GM19463 (cell line): Measurements from ENCODE around the gene PDE8B.

Experiments
- ATAC-seq: cut with Tn5 transposase; IDR thresholded peaks from one replicate; pipeline ENCODE4 v1.9.1; 2021; ENCODE audit warnings: mild to moderate bottlenecking, moderate library complexity; ENCODE audit not compliant: unreplicated experiment

PDE8B gene

GRCh38 chr5:77316871-77317661 lies 106.6 kb downstream of the PDE8B start:
- ATAC-seq = no peak

GRCh38 chr5:77318060-77318459 lies 107.6 kb downstream of the PDE8B start:
- no peak for ATAC-seq

- ATAC-seq = no peak
These were observed 108.8 kb downstream of the PDE8B start for GRCh38 chr5:77319117-77319804.

- no peak for ATAC-seq
These were observed 111.4 kb downstream of the PDE8B start for GRCh38 chr5:77321793-77322394.

GRCh38 chr5:77322406-77322805 lies 111.9 kb downstream of the PDE8B start:
- no peak for ATAC-seq

GRCh38 chr5:77325921-77326541 lies 115.6 kb downstream of the PDE8B start:
- no peak for ATAC-seq

GRCh38 chr5:77326986-77327734 lies 116.7 kb downstream of the PDE8B start:
- ATAC-seq = no peak

- ATAC-seq = no peak
These were observed 118.6 kb downstream of the PDE8B start for GRCh38 chr5:77328930-77329647.

- no peak for ATAC-seq
These were observed 119.4 kb downstream of the PDE8B start for GRCh38 chr5:77329664-77330430.

GRCh38 chr5:77333036-77333435 lies 122.6 kb downstream of the PDE8B start:
- no peak for ATAC-seq

- no peak for ATAC-seq
These were observed 123.1 kb downstream of the PDE8B start for GRCh38 chr5:77333451-77334123.

GRCh38 chr5:77337246-77337645 lies 126.8 kb downstream of the PDE8B start:
- no peak for ATAC-seq

- no peak for ATAC-seq
These were observed 127.2 kb downstream of the PDE8B start for GRCh38 chr5:77337686-77338085.

- ATAC-seq = no peak
These were observed 128.9 kb downstream of the PDE8B start for GRCh38 chr5:77339337-77339890.

- ATAC-seq = no peak
These were observed 132.7 kb downstream of the PDE8B start for GRCh38 chr5:77343165-77343564.

- ATAC-seq = no peak
These were observed 137.1 kb downstream of the PDE8B start for GRCh38 chr5:77347435-77348098.

- ATAC-seq = no peak
These were observed 142.8 kb downstream of the PDE8B start for GRCh38 chr5:77353251-77353650.

GRCh38 chr5:77354454-77354853 lies 144.0 kb downstream of the PDE8B start:
- no peak for ATAC-seq
